Mesendoderm (in vitro differentiated cells): ENCODE data around the gene MYO1E.

ENCODE experiments used
- DNase-seq: peaks from one replicate; pipeline ENCODE4 v3.0.0; 2013
- H2AK5ac ChIP-seq: 2 replicates; pipeline ENCODE4 v1.6.1; 2013; ENCODE audit warnings: low read length, inconsistent platforms
- H2BK120ac ChIP-seq: 2 replicates; pipeline ENCODE4 v1.6.1; 2013; ENCODE audit warnings: low read depth, mild to moderate bottlenecking, low read length, moderate library complexity, mixed read lengths
- H2BK15ac ChIP-seq: replicated peaks from 2 replicates; pipeline ENCODE4 v1.6.1; 2013; ENCODE audit warnings: low read depth, mild to moderate bottlenecking, moderate library complexity
- H2BK5ac ChIP-seq: 2 replicates; pipeline ENCODE4 v1.6.1; 2013; ENCODE audit warnings: low read length, inconsistent platforms
- H3K18ac ChIP-seq: 2 replicates; pipeline ENCODE4 v1.6.1; 2013; ENCODE audit warnings: mild to moderate bottlenecking, low read length, mixed read lengths
- H3K23ac ChIP-seq: one replicate; pipeline ENCODE4 v1.6.1; 2013; ENCODE audit warnings: low read length
- H3K27ac ChIP-seq: 2 replicates; pipeline ENCODE4 v1.5.1; 2013; ENCODE audit warnings: low read depth, mild to moderate bottlenecking, inconsistent platforms, low read length, moderate library complexity
- H3K27me3 ChIP-seq: 2 replicates; pipeline ENCODE4 v1.6.1; 2013; ENCODE audit warnings: low read length, control low read depth, mild to moderate bottlenecking, inconsistent platforms; ENCODE audit not compliant: insufficient read depth, poor library complexity
- H3K36me3 ChIP-seq: 2 replicates; pipeline ENCODE4 v1.6.1; 2013; ENCODE audit warnings: low read length, inconsistent platforms; ENCODE audit not compliant: control insufficient read depth, insufficient read depth
- H3K4ac ChIP-seq: one replicate; pipeline ENCODE4 v1.6.1; 2013; ENCODE audit warnings: low read depth, mild to moderate bottlenecking, low read length, moderate library complexity
- H3K4me1 ChIP-seq: 2 replicates; pipeline ENCODE4 v1.6.1; 2013; ENCODE audit warnings: low read depth, low read length, inconsistent platforms; ENCODE audit not compliant: control insufficient read depth
- H3K4me2 ChIP-seq: 2 replicates; pipeline ENCODE4 v1.6.1; 2013; ENCODE audit warnings: low read length
- H3K4me3 ChIP-seq: 2 replicates; pipeline ENCODE4 v1.5.1; 2013; ENCODE audit warnings: mild to moderate bottlenecking, low read length
- H3K56ac ChIP-seq: one replicate; pipeline ENCODE4 v1.6.1; 2013; ENCODE audit warnings: low read length
- H3K79me1 ChIP-seq: 2 replicates; pipeline ENCODE4 v1.6.1; 2013; ENCODE audit warnings: low read length, inconsistent platforms
- H3K79me2 ChIP-seq: 2 replicates; pipeline ENCODE4 v1.6.1; 2013; ENCODE audit warnings: mild to moderate bottlenecking, low read length; ENCODE audit not compliant: control insufficient read depth, insufficient read depth
- H3K9ac ChIP-seq: 2 replicates; pipeline ENCODE4 v1.6.1; 2013; ENCODE audit warnings: low read length, inconsistent platforms
- H4K5ac ChIP-seq: one replicate; pipeline ENCODE4 v1.6.1; 2013; ENCODE audit warnings: low read length
- H4K8ac ChIP-seq: one replicate; pipeline ENCODE4 v1.6.1; 2013; ENCODE audit warnings: low read depth, mild to moderate bottlenecking, control low read depth, low read length, moderate library complexity
- WGBS: extraction: QIAGEN DNeasy Blood & Tissue Kit; methylation state at CpG from one replicate; pipeline ENCODE4 v1.1.7; 2013; ENCODE audit warnings: low lambda C conversion rate, missing lambda C conversion rate; ENCODE audit not compliant: insufficient coverage; ENCODE audit errors: extremely low coverage; 5-methylcytosine and 5-hydroxymethylcytosine counted together

MYO1E gene

GRCh38 chr15:59329570-59330350, 42.9 kb downstream of the MYO1E start:
- Histone ChIP-seq H3K23ac (no peak overlapping the region), H4K5ac (no peak overlapping the region), H2AK5ac (no peak overlapping the region), H3K36me3 (no peaks in the 10 kb centered on the region), H4K8ac (no peak overlapping the region), H3K4me3 (no peak overlapping the region), H3K27ac (no peak overlapping the region), H2BK15ac (no peak overlapping the region), H3K79me2 (no peaks in the 10 kb centered on the region), H2BK5ac (no peak overlapping the region), H3K9ac (no peak overlapping the region), H3K56ac (no peak overlapping the region), H3K4me1 (no peaks in the 10 kb centered on the region), H2BK120ac (no peak overlapping the region), H3K4me2 (no peak overlapping the region), H3K18ac (no peak overlapping the region), H3K79me1 (peaks cover 2% of the 10 kb centered on the region), H3K27me3 (no peaks in the 10 kb centered on the region), H3K4ac (no peak overlapping the region)
- DNase-seq = no peak
- WGBS = no CpG with 5 or more reads among the region's 6 CpGs

GRCh38 chr15:59329091-59329490, 43.6 kb downstream of the MYO1E start:
- Histone ChIP-seq H3K79me1 (peaks cover 2% of the 10 kb centered on the region), H3K18ac (no peak overlapping the region), H3K9ac (no peak overlapping the region), H3K27me3 (no peaks in the 10 kb centered on the region), H4K8ac (no peak overlapping the region), H3K4ac (no peak overlapping the region), H3K4me2 (no peak overlapping the region), H3K36me3 (no peaks in the 10 kb centered on the region), H2BK120ac (no peak overlapping the region), H3K27ac (no peak overlapping the region), H4K5ac (no peak overlapping the region), H2AK5ac (no peak overlapping the region), H3K79me2 (no peaks in the 10 kb centered on the region), H3K56ac (no peak overlapping the region), H2BK5ac (no peak overlapping the region), H3K4me1 (no peaks in the 10 kb centered on the region), H3K4me3 (no peak overlapping the region), H2BK15ac (no peak overlapping the region), H3K23ac (no peak overlapping the region)
- WGBS = no CpG with 5 or more reads among the region's 4 CpGs
- DNase-seq = no peak

GRCh38 chr15:59327942-59328341, 44.7 kb downstream of the MYO1E start:
- Histone ChIP-seq H2BK15ac (no peak overlapping the region), H2BK120ac (no peak overlapping the region), H3K27me3 (no peaks in the 10 kb centered on the region), H3K9ac (no peak overlapping the region), H2AK5ac (no peak overlapping the region), H4K5ac (no peak overlapping the region), H3K79me2 (no peaks in the 10 kb centered on the region), H3K4me2 (no peak overlapping the region), H3K56ac (no peak overlapping the region), H3K27ac (no peak overlapping the region), H3K4ac (no peak overlapping the region), H3K4me3 (no peak overlapping the region), H3K4me1 (no peaks in the 10 kb centered on the region), H4K8ac (no peak overlapping the region), H3K18ac (no peak overlapping the region), H3K36me3 (no peaks in the 10 kb centered on the region), H3K79me1 (peaks cover 2% of the 10 kb centered on the region), H2BK5ac (no peak overlapping the region), H3K23ac (no peak overlapping the region)
- WGBS = no CpG with 5 or more reads among the region's 3 CpGs
- no peak for DNase-seq

- Histone ChIP-seq H3K18ac (no peak overlapping the region), H3K36me3 (no peaks in the 10 kb centered on the region), H3K27me3 (no peaks in the 10 kb centered on the region), H3K56ac (no peak overlapping the region), H4K8ac (no peak overlapping the region), H2BK15ac (no peak overlapping the region), H3K79me2 (no peaks in the 10 kb centered on the region), H3K4me2 (no peak overlapping the region), H3K9ac (no peak overlapping the region), H2AK5ac (no peak overlapping the region), H4K5ac (no peak overlapping the region), H3K4me3 (no peak overlapping the region), H3K4ac (no peak overlapping the region), H2BK5ac (no peak overlapping the region), H3K79me1 (no peaks in the 10 kb centered on the region), H3K4me1 (no peaks in the 10 kb centered on the region), H3K27ac (no peak overlapping the region), H2BK120ac (no peak overlapping the region), H3K23ac (no peak overlapping the region)
- no peak for DNase-seq
- WGBS = no CpG with 5 or more reads among the region's 6 CpGs
These were observed 45.8 kb downstream of the MYO1E start for GRCh38 chr15:59326856-59327255.

GRCh38 chr15:59322056-59322759, 50.5 kb downstream of the MYO1E start:
- H3K36me3 ChIP-seq = no peaks in the 10 kb centered on the region
- H2BK15ac ChIP-seq = no peak overlapping the region
- no peak overlapping the region for H4K8ac ChIP-seq
- no peak overlapping the region for H2BK5ac ChIP-seq
- no peaks in the 10 kb centered on the region for H3K27me3 ChIP-seq
- no peaks in the 10 kb centered on the region for H3K79me2 ChIP-seq
- no peak overlapping the region for H3K27ac ChIP-seq
- DNase-seq = no peak
- H4K5ac ChIP-seq = no peak overlapping the region
- H3K4me2 ChIP-seq = no peak overlapping the region
- no peak overlapping the region for H3K18ac ChIP-seq
- H3K4me1 ChIP-seq = no peaks in the 10 kb centered on the region
- WGBS = no CpG with 5 or more reads among the region's 2 CpGs
- no peak overlapping the region for H3K4ac ChIP-seq
- H2AK5ac ChIP-seq = no peak overlapping the region
- H3K4me3 ChIP-seq = no peak overlapping the region
- no peak overlapping the region for H3K56ac ChIP-seq
- no peaks in the 10 kb centered on the region for H3K79me1 ChIP-seq
- no peak overlapping the region for H3K9ac ChIP-seq
- H2BK120ac ChIP-seq = no peak overlapping the region
- no peak overlapping the region for H3K23ac ChIP-seq
